Measurements from ENCODE around the gene ZNF782.
A peak's percentile ranks its signal among the peaks of the same experiment; 100 is the strongest.
"Not testable (repeated sequence)": the region's sequence is repeated elsewhere in the genome, so short reads cannot be mapped to it uniquely, and the experiment has no call there.

ZNF782 gene

DNA sequence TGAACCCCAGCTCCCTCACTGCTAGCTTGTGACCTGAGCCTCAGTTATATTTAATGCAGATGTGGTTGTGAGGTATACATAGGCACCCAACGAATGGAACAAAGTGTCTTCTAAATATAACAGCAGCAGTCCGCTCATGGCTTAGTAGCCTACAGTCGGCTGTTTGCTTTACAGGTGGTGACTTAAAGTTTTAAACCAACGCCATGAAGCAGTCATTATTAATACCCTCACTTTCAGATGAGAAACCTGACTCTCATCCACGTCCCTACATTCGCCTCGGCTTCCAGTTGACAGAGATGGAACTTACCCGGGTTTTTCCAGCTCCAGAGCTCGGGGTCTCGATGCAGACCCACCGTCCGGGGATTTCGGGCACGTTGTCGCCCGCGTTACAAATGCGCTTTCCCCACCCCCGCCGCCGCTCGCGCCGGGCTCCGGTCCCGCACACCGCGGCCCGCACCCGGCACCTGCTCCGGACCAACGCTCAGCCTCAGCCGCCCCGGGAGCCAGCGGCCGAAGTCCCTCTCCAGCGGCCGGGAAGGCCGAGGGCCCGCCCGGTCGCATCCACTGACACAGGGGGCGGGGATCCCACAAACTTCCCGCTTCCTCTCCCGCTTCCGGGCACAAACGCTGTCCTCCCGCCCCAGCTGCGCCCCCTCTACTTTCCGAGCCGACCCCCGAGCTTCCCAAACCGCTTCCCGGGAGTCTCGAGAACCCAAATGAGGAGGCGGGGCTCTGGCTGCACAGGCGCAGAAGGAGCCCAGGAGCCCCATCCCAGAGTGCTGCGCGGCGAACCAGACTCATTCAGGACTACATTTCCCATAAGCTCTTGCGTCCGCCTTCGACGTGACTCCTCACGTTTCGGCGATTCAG lies at the start of gene ZNF782:
Gene ZNF782, minus strand, starts transcription at position 734 of the 870 bp plus-strand sequence. CDS start 2,553 bp downstream, outside the sequence.
- DNase-seq: peak; percentile 97

DNA sequence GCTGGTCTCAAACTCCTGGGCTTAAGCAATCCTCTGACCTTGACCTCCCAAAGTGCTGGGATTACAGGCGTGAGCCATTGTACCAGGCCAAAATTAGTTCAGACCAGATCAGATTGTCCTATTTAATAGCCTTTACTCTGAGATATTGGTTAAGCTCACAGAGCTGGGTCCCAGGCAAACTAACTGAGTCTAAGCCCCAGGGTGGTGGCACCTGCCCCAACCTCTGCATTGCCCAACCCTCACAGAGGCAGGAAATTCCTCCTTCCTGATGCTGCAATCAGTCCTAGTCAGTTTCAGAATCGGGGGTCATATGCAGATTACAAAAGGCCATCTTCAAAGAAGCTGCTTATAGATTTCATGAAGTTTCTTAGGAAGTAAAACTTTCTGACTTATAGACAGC lies 45.7 kb upstream of the ZNF782 start:
- not testable (repeated sequence) for DNase-seq

DNA sequence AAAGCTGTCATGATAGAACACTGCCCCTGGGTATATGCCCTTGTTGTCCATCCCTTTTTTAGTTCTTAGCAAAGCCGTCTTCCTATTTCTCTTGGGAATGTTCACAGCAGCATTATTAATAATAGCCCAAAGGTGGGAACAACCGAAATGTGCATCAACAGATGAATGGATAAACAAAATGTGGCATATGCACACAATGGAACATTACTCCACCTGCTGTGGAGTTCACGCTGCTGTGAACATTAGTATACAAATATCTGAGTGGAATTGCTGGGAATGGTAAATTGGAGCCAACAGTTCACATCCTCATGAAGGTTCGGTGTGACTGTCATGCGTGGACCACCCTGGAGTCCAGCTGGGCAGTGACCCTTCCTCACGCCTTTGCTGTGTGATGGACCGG lies 37.8 kb upstream of the ZNF782 start:
- no peak for DNase-seq

DNA sequence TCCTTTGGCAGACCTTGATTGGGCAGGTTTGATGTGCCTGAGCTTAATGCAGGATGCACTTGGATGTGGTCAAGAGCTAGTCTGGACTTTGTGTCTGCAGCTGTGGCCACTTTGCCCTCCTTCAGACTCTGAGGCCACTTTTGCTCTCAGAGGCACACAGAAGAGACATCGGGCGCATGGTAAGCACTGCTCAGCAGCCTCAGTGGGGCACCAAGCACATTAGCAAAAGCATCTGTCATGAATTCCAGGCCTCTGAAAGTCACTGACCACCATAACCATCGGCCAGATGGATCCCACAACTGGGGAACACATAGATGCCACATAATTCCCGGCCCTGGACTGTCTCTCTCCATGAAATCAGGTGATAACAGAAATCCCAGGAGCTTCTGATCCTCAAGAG lies 34.3 kb upstream of the ZNF782 start:
- no peak for DNase-seq

DNA sequence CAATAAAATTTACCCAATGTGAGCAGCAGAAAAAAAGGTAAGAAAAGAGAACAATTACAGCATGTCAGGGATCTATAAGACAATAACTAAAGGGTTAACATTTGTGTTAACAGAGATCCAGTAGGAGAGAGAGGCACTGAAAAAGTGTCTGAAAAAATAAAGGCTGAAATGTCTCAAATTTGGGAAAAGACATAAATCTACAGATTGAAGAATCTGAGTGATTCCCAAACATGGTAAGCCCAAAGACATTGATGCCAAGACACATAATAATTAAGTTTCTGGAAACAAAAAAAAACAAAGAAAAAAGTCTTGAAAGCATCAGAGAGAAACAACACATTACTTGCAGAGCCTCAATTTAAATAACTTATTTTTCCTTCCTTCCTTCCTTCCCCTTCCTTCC lies 31.1 kb upstream of the ZNF782 start:
- DNase-seq: no peak

DNA sequence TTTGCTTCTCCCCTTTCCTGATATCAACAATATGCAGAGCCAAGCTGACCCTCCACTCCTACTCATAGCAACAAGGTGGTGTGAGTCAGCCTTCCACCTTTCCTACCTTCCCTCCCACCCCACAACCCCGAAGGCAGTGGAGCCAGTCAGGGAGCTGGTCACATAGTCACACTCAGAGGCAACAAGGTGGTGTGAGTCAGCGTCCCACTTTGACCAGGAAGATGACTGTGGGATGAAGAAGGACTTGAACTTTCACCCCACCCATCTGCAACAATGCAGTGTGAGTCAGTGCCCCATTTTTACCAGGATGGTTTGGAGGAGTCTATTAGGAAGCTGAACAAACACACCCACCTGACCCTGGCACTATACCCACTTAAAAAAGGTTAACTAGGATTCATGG lies 30.1 kb upstream of the ZNF782 start:
- no peak for DNase-seq

DNA sequence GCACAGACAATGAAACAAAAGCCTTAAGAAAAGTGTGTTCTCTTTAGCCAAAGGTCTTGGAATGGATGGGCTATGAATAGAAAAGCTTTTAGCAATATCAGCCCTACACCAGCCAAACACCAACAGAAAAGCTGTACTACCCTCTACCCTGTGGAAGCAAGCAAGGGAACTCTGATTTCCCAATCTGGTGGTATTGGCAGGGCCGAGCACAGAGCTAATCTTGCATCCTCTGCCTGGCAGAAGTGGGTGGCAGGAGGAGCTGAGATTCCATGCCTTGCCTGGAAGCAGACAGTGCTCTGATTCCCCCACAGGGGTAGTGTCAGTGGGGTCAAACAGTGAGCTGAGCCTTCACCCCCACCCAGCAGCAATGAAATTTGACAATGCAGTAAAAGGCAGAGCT lies 29.6 kb upstream of the ZNF782 start:
- no peak for DNase-seq

DNA sequence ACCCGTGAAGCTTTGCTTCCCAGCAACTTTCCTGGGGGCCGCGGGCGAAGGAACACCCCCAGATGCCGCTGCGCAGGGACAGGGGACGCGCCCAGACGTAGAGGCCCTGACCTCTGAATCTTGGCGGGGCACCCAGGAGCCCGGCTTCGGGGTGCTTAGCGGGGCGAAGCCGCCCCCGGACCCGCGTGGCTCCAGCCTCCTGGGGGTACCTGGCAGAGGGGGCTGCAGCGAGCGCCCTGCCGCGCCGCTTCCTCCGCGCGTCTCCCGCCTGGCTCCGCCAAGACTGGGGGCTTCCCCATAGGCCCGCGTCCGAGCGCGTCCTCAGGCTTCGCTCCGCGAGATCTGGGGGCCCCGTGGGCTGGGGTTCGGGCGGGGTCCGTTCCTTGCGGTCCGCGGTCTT lies 23.0 kb upstream of the ZNF782 start:
- DNase-seq: no peak

DNA sequence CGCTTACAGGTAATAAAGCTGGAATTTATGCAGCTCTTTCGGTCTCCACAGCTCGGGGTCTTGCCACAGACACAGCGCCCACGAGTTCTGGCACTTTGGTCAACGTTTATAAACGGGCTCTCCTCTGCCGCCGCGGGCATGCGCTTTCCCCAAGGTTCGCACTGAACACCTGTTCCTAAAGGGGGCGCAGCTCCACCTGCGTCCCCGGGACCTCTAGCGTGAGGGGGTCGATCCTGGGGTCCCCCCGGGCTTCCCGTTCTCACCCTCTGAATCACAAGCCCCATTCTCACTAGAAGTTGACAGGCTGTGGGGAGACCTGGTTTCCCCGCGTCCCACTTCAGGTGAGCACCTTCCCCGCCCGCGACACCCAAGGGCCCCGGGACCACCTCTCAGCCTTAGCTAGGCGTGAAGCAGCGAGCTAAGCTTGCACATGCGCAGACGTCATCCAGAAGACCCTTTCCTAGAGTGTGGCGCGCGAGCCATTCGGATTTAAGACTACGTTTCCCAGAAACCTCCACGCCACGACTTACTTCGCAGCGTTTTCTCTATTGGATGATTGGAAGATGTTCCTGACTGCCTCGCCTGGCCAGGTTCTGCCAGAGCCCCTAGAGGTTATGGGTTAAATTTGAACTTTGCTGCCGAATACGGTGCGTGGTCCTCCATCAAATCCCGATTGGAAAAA lies 21.3 kb upstream of the ZNF782 start:
- peak; percentile 91 for DNase-seq

DNA sequence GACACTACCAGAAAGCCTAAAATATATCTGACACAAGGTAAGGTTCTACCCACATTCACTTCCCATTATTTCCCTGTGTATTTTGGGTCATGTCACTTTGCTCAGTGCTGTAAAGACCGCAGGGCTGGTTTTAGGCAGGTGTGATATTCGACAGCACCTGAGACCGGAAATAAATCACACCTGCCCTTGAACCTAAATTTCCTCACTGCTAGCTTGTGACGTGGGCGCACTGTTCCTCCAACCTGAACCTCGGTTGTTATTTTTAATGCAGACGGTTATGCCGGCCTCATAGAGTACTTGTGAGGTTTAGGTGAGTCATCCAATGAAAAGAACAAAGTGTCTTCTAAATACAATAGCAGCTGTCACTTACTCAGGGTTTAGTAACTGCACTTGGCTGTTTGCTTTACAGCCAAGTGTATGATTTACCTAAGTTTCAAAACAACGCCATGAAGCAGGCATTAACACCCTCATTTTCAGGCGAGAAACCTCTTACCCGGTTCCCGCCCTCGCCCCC lies 20.7 kb upstream of the ZNF782 start:
- peak; percentile 15 for DNase-seq

DNA sequence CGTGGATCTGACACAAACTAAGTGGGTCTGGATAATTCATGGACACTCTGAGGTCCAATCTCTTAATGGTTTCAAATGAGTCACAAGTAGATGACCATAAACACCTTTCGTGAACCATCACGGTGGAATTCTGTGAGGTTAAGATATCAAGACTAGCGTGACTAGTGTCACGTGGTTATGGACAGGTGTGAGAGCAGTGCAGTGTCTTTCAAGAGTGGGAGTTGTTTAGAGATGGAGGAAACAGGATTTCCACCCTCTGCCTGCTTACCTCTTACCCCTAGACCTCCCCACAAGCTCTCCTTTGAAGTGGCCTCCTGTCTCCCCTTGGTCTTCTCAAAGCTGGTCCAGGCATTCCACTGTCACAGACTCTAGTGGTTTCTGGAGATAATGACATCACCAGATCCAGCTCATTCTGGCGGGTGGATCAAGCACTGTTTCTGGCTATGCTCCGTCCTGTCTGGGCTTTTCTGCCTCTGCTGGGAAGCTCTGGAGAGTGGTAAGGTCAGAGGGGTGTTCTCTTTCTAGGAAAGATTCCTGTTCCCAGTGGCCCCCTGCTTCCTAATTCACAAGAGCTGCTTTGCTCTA lies 20.0 kb upstream of the ZNF782 start:
- no peak for DNase-seq

DNA sequence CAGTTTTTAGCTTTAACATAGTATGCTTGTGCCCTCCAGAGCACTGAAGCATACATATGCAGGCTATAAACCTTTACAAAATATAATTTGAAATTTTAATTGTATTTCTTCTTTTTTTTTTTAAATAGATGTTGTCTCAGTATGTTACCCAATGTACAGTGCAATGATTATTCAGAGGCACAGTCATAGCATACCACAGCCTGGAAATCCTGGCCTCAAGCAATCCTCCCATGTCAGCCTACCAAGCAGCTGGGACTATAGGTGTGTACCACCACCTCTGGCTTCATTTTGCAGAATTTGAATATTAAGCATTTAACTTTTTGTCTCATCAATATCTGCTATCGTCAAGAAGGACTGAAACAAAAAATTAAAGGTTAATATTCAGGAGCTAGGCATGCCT lies 16.9 kb upstream of the ZNF782 start:
- DNase-seq: no peak

DNA sequence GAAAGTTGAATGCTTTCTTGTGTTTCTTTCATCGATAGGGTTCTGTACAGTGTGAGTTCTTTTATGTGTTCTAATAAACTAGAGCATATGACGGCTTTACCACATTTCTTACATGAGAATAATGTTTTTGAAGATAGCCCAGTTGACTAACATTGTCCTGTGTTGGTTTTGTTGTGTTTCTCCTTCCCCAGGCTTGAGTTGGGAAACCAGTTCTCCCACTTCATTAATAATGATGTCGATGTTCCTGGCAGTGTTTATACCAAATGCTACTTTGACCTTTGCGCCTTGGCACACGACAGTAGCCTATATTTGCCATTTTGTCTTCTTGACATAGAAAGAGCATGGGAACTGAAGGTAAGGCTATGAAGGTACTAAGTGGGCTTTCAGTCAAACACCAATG lies 14.4 kb upstream of the ZNF782 start:
- no peak for DNase-seq

DNA sequence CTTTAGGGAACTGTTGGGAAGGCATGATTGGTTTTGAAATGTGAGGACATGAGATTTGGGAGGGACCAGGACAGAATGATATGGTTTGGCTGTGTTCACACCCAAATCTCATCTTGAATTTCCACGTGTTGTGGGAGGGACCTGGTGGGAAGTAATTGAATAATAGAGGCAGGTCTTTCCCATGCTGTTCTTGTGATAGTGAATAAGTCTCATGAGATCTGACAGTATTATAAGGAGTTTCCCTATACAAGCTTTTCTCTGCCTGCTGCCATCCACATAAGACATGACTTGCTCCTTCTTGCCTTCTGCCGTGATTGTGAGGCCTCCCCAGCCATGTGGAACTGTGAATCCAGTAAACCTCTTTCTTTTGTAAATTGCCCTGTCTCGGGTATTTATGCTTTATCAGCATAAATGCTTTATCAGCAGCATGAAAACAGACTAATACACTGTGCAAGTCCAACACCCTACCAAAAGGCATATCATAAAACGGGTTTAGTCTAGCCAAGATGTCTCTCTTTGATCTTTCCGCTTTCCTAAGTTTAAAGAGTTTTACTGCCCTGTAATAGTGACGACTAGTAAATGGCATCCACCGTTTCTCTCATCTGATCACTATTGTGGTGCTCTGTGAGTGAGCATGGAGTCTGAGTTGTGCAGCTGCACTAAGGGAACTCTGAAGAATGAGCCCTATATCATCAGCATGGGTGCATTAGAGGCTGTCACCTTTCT lies 12.9 kb upstream of the ZNF782 start:
- DNase-seq: no peak

DNA sequence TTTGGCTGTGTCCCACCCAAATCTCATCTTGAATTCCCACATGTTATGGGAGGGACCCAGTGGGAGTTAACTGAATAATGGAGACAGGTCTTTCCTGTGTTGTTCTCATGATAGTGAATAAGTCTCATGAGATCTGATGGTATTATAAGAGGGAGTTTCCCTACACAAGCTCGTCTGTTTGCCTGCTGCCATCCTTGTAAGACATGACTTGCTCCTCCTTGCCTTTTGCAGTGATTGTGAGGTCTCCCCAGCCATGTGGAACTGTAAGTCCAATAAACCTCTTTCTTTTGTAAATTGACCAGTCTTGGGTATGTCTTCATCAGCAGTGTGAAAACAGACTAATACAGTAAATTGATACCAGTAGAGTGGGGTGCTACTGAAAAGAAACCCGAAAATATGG lies 10.9 kb upstream of the ZNF782 start:
- not testable (repeated sequence) for DNase-seq

DNA sequence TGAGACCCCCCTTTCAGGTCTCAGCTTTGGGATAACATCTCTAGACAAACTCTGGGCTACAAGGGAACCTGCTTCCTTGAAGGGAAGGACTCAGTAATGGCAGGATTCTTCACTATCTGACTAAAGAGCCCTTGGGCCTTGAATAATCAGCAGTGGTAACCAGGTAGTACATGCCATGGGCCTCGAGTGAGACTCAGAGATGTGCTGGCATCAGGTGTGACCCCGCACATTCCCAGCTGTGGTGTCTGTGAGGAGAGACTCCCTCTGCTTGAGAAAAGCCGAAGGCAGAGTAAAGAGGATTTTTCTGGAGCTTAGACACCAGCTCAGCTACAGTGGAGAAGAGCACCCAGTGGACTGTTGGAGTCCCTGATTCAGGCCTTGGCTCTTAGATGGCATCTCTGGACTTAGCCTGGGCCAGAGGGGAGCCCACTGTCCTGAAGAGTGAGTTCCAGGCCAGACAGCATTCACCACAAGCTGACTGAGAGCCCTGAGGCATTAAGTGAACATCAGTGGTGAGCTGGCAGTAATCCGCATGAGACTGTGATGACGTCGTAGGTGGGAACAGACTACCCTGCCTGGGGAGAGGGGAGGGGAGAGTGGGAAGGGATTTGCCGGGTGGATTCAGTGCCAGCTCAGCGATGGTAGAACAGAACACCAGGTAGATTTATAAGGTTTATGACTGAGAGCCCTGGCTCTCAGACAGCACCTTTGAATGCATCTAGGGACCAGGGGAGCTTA lies 5.3 kb upstream of the ZNF782 start:
- no peak for DNase-seq

DNA sequence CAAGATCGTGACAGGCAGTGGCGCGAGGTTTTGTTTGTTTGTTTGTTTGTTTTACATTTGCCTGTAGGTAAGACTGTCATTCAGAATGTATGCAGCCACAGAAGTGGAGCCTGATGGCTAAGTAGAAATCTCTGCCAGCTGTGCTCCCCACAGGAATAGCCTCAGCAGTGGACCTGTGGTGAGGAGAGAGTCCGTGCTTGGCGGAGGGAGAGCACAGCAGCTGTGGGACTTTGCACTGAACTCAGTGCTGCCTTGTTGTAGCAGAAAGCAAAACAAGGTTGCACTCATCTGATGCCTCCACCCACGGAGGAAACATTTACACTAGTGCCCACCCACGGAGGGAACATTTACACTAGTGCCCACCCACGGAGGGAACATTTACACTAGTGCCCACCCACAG lies 4.4 kb upstream of the ZNF782 start:
- DNase-seq: no peak

DNA sequence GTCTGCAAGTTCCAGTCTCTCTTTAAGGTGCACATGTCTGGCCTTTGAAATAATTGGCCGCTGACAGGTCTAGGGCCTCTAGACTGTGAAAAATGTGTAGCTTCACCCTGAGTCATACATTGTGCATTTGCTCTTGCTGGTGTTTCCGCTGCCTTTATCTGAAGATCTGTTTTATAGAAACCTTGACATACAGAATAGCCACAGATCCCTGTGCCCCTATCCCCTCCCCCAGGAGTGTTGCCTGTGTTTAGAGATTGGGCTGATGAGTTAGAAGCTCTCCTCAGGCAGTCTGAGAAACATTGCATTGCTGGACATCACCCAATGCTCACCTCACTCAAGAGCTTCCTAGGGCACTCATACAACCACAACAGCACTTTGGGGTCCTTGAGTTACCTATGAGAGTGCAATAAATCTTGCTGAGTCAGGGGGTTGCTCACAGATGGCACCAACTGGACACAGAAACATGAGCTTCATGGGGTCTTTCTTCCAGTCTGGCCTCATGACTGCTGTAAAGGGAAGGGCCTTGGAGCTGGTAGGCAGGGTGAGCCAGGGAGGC lies 3.8 kb upstream of the ZNF782 start:
- DNase-seq: peak; percentile 24

DNA sequence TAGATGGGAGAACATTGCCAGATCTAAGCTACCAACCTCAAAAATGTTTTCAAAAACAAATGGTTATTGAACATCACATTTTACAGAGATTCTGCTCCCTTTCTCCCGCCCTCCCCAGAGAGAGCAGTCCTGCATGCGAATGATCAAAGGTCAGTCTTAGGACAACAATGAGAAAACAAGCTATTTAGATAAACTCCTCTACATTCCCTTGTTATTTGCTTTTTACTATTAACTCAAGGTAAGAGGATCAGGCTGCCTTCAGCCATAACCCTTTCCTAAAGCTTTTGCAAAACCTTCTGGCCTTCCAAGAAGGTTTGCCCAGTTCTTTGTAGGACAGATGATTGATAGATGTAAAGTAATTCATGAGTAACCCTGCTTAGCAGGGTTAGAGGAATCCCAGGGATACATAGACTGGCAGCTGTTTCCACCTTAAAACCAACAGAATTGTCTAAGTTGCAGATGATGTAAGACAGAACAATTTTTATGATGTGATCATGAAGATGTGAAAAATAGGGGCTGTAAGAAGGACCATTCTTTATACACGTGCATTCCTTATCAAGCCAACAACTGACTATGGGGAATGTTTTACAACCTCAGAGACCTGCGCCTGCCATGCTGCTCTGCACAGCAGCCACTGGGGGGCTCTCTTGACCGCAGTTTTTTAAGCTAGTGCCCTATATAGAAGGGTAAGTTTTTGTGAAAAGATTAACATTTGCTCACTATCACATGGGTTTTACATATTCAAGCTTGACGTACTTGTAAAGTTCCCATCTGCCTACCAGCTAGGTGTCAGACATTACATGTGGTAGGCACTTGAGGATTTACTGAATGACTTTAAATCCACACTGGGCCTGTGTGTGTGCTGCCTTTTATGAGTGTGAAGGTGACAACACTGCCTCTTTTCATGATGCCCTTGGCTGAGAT lies 2.3 kb upstream of the ZNF782 start:
- peak; percentile 90 for DNase-seq

DNA sequence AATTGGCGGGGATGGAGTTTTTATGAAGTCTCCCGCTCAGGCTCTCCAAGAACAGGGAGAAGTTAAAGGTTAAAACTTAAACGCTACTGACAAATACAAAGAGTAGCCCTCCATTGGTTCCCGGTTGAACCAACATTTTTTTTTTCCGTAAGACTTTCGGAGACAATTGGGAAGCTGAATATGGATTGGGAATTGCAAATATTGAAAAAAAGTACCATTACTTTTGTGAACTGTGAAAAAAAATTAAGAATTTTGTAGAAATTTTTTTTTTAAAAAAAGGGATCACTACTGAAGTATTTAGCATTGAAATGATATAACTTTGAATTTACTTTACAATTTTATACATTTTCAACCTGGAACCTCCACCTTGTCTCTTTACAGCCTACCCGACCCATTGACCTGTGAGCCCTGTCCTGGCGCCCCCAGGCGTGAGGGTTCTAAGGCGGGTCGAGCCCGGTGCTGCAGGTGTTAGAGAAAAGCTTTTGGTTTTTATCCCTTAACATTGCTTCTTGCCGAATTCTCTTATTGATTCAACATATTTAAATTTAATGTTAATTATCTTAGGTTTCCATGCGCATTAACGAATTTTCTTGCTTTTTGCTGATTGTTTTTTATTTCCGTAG lies 448 bp upstream of the ZNF782 start:
- no peak for DNase-seq

Measured in hematopoietic multipotent progenitor cell treated with erythropoietin and hydrocortisone succinate and interleukin-3 and kit ligand, for 6 days (in vitro differentiated cells).